Esophagus (tissue), 2 donors: Measurements from ENCODE around the gene BANF2. TPM values are rescaled to one million over a fixed set of nuclear protein-coding genes. Genes with fewer than 3 reads are reported as not detected.
A peak's percentile ranks its signal among the peaks of the same experiment; 100 is the strongest.

Source experiments
- H3K27ac ChIP-seq, 2 donors: one replicate each; pipeline ENCODE4 v1.5.1; 2013; ENCODE audit warnings: low read depth in 2 of 2, mild to moderate bottlenecking in 2 of 2, inconsistent platforms in 1 of 2, low read length in 1 of 2, moderate library complexity in 1 of 2
- H3K27me3 ChIP-seq, 2 donors: one replicate each; pipeline ENCODE4 v1.6.1; 2013; ENCODE audit warnings: low read length in 2 of 2, control low read depth in 1 of 2, mild to moderate bottlenecking in 1 of 2; ENCODE audit not compliant: insufficient read depth in 2 of 2, control insufficient read depth in 1 of 2
- H3K36me3 ChIP-seq, 2 donors: one replicate each; pipeline ENCODE4 v1.6.1; 2013; ENCODE audit warnings: low read length in 1 of 2; ENCODE audit not compliant: control insufficient read depth in 2 of 2, insufficient read depth in 2 of 2
- H3K4me1 ChIP-seq, 2 donors: one replicate each; pipeline ENCODE4 v1.6.1; 2013; ENCODE audit warnings: low read length in 1 of 2; ENCODE audit not compliant: control insufficient read depth in 2 of 2, insufficient read depth in 2 of 2
- H3K4me3 ChIP-seq, 2 donors: one replicate each; pipeline ENCODE4 v1.5.1; 2013; ENCODE audit warnings: low read length in 2 of 2, mild to moderate bottlenecking in 2 of 2, low read depth in 1 of 2, moderate library complexity in 1 of 2
- H3K9me3 ChIP-seq, 2 donors: one replicate each; pipeline ENCODE4 v1.6.1; 2013; ENCODE audit warnings: mild to moderate bottlenecking in 2 of 2, low read depth in 1 of 2, low read length in 1 of 2, moderate library complexity in 1 of 2; ENCODE audit not compliant: control insufficient read depth in 2 of 2, insufficient read depth in 1 of 2
- WGBS, 2 donors: extraction: QIAGEN DNeasy Blood & Tissue Kit; methylation state at CpG; one replicate each; pipeline ENCODE4 v1.1.7; 2013; 5-methylcytosine and 5-hydroxymethylcytosine counted together
- polyA plus RNA-seq, 2 donors: library from polyadenylated mRNA; stranded (reverse); fragments of 200-250 nt; gene quantifications; one replicate each; pipeline ENCODE4 v1.2.3, GENCODE V29; 2013
- donor health status: healthy with polysubstance abuse.
- donor health status: Bipolar disorder and iron deficiency.

Gene BANF2
- polyA plus RNA-seq, 2 donors = not detected

GRCh38 chr20:17673084-17673483, 26.7 kb upstream of the BANF2 start:
- Histone ChIP-seq H3K4me3 (no peak overlapping the region), H3K27ac (no peak overlapping the region), H3K36me3 (peaks cover 0 to 5% of the 10 kb centered on the region in 2 donors), H3K9me3 (no peaks in the 10 kb centered on the region), H3K27me3 (no peaks in the 10 kb centered on the region), H3K4me1 (peaks cover 4 to 7% of the 10 kb centered on the region in 2 donors)
- WGBS, 2 donors = 76 to 90% methylated on average over 7 of the region's 7 CpGs

- H3K36me3 ChIP-seq = peaks cover 0 to 5% of the 10 kb centered on the region in 2 donors
- no peaks in the 10 kb centered on the region for H3K27me3 ChIP-seq
- no peak overlapping the region for H3K4me3 ChIP-seq
- H3K4me1 ChIP-seq = peaks cover 4 to 7% of the 10 kb centered on the region in 2 donors
- no peaks in the 10 kb centered on the region for H3K9me3 ChIP-seq
- no peak overlapping the region for H3K27ac ChIP-seq
- WGBS, 2 donors = 60 to 74% methylated on average over 9 of the region's 9 CpGs
These were observed 24.8 kb upstream of the BANF2 start for GRCh38 chr20:17674722-17675518.

- Histone ChIP-seq H3K4me1 (peaks cover 4 to 10% of the 10 kb centered on the region in 2 donors), H3K36me3 (peaks cover 0 to 5% of the 10 kb centered on the region in 2 donors)
These were observed 24.0 kb upstream of the BANF2 start for GRCh38 chr20:17675519-17676377.

GRCh38 chr20:17676378-17676759, 23.4 kb upstream of the BANF2 start:
- Histone ChIP-seq H3K27me3 (no peaks in the 10 kb centered on the region), H3K27ac (no peak overlapping the region), H3K4me1 (peaks cover 4 to 10% of the 10 kb centered on the region in 2 donors), H3K9me3 (no peaks in the 10 kb centered on the region), H3K4me3 (no peak overlapping the region), H3K36me3 (peaks cover 0 to 5% of the 10 kb centered on the region in 2 donors)
- WGBS, 2 donors = 88 to 89% methylated on average over 4 of the region's 4 CpGs

More at GRCh38 chr20:17675519-17676377, 24.0 kb upstream of the BANF2 start:
- Histone ChIP-seq H3K27ac (no peak overlapping the region), H3K9me3 (no peaks in the 10 kb centered on the region), H3K4me3 (no peak overlapping the region), H3K27me3 (no peaks in the 10 kb centered on the region)
- 70 to 85% methylated on average over 13 of the region's 13 CpGs for WGBS, 2 donors

- H3K27ac ChIP-seq = no peak overlapping the region
- WGBS, 2 donors = 72 to 84% methylated on average over 2 of the region's 2 CpGs
- H3K4me1 ChIP-seq = peaks cover 4 to 10% of the 10 kb centered on the region in 2 donors
- no peaks in the 10 kb centered on the region for H3K27me3 ChIP-seq
- no peaks in the 10 kb centered on the region for H3K9me3 ChIP-seq
- H3K4me3 ChIP-seq = no peak overlapping the region
- H3K36me3 ChIP-seq = peaks cover 0 to 5% of the 10 kb centered on the region in 2 donors
These were observed 22.8 kb upstream of the BANF2 start for GRCh38 chr20:17676942-17677341.

GRCh38 chr20:17678295-17678694, 21.5 kb upstream of the BANF2 start:
- H3K27ac ChIP-seq = no peak overlapping the region
- H3K4me1 ChIP-seq = peaks cover 4 to 13% of the 10 kb centered on the region in 2 donors
- H3K36me3 ChIP-seq = peaks cover 0 to 5% of the 10 kb centered on the region in 2 donors
- no peaks in the 10 kb centered on the region for H3K9me3 ChIP-seq
- H3K27me3 ChIP-seq = no peaks in the 10 kb centered on the region
- H3K4me3 ChIP-seq = no peak overlapping the region
- 81 to 88% methylated on average over 2 of the region's 2 CpGs for WGBS, 2 donors

GRCh38 chr20:17678886-17679285, 20.9 kb upstream of the BANF2 start:
- Histone ChIP-seq H3K4me1 (peaks cover 4 to 13% of the 10 kb centered on the region in 2 donors), H3K9me3 (no peaks in the 10 kb centered on the region), H3K4me3 (no peak overlapping the region), H3K27ac (no peak overlapping the region), H3K27me3 (no peaks in the 10 kb centered on the region), H3K36me3 (peaks cover 0 to 5% of the 10 kb centered on the region in 2 donors)
- WGBS, 2 donors = 65 to 80% methylated on average over 3 of the region's 3 CpGs

- H3K27ac ChIP-seq = peak overlapping the region; percentile 94 to 99
- peaks cover 0 to 5% of the 10 kb centered on the region in 2 donors for H3K36me3 ChIP-seq
- H3K4me3 ChIP-seq = peak overlapping the region; percentile 80 to 91
- H3K4me1 ChIP-seq = peaks cover 4 to 12% of the 10 kb centered on the region in 2 donors
- no peaks in the 10 kb centered on the region for H3K27me3 ChIP-seq
- no peaks in the 10 kb centered on the region for H3K9me3 ChIP-seq
- WGBS, 2 donors = 17 to 20% methylated on average over 27 of the region's 27 CpGs
These were observed 19.6 kb upstream of the BANF2 start for GRCh38 chr20:17679941-17680835.
